H1 (cell line): Measurements from ENCODE around the gene VAV2. TPM values are rescaled to one million over a fixed set of nuclear protein-coding genes. Genes with fewer than 3 reads are reported as not detected.

Experiments
- KDM1A ChIP-seq: fragments of 200-600, 300-600 bp; sonication (generic); IDR thresholded peaks from 2 replicates; pipeline ENCODE4 v1.7.1; 2016; ENCODE audit warnings: mild to moderate bottlenecking, low read length, borderline replicate concordance
- KDM4A ChIP-seq: IDR thresholded peaks from one replicate; pipeline ENCODE4 v1.7.1; 2012; ENCODE audit warnings: low read depth, mild to moderate bottlenecking, moderate library complexity, low read length, inconsistent platforms; ENCODE audit not compliant: severe bottlenecking
- POU5F1 ChIP-seq: IDR thresholded peaks from 2 replicates; pipeline ENCODE4 v1.6.1; 2011; ENCODE audit warnings: low read depth, mild to moderate bottlenecking, low read length, moderate library complexity
- RFX5 ChIP-seq: IDR thresholded peaks from 2 replicates; pipeline ENCODE4 v1.6.1; 2011; ENCODE audit warnings: low read depth, low read length, improper control_type of control experiment, borderline replicate concordance
- SRF ChIP-seq: IDR thresholded peaks from 2 replicates; pipeline ENCODE4 v1.6.1; 2011; ENCODE audit warnings: mild to moderate bottlenecking, low read depth, low read length, moderate library complexity
- TBP ChIP-seq: IDR thresholded peaks from 2 replicates; pipeline ENCODE4 v1.6.1; 2011; ENCODE audit warnings: low read depth, low read length, improper control_type of control experiment
- YY1 ChIP-seq: IDR thresholded peaks from 2 replicates; pipeline ENCODE4 v1.6.1; 2011; ENCODE audit warnings: low read depth, mild to moderate bottlenecking, low read length
- polyA plus RNA-seq, 7 experiments: library from polyadenylated mRNA; depleted of rRNA in 3 of 7; stranded (reverse) in 5 of 7; unstranded in 2 of 7; fragments of >200 nt in 5 of 7; fragments of 200-250 nt in 2 of 7; gene quantifications; 1 replicate in 5 of 7; 2 replicates in 1 of 7; 4 replicates in 1 of 7; pipeline versions ENCODE4 v1.2.1 to v1.2.3, GENCODE V29; 2011 to 2013; ENCODE audit warnings: missing spikeins in 2 of 7, mixed read lengths in 2 of 7
- total RNA-seq: library from RNA; stranded (reverse); fragmentation: NEBNext Ultra II Directional; extraction: Animal tissue kit (Norgen Biotek cat#: 25700); gene quantifications from 2 replicates; pipeline ENCODE4 v1.2.1, GENCODE V29; 2021
- TF ChIP-seq, protein P1 (sequence below): fragments of 300-600 bp; sonication (generic); IDR thresholded peaks from 2 replicates; pipeline ENCODE4 v1.7.1; 2012; ENCODE audit warnings: low read length, moderate library complexity, mild to moderate bottlenecking, inconsistent platforms; ENCODE audit not compliant: insufficient replicate concordance

Gene VAV2
- total and polyA plus RNA-seq, 2 of the 8 experiments (the other 6 are each of a cell fraction or from before 2014, with no cell fraction given) = 13.6 to 37.6 TPM

DNA sequence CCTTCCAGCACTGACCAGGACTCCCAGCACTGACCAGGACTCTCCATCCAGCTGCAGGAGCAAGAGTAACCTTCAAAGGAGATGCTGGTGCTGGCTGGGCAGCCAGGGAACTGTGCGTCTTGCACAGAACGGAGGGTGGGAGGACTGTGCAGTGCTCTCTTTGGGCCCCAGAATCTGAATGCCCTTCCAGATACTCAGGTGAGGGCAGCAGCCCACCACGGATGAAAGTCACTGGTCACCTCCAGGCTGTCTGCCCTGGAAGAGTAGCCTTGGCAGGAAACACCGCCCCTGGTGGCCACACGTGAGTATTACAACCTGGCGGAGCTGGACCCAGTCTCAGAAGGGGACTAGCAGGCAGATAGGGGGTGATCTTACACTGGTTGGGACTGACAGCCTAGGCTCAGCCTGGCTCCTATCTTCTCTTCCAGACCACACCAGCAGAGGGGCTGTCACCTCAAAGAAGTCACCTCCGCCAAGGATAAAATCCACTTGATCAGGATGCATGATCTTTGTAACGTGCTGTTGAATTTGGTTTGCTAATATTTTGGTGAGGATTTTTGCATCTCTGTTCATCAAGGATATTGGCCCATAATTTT is 249.2 kb downstream of the VAV2 start (continued):
- TF ChIP-seq, protein P1, sequence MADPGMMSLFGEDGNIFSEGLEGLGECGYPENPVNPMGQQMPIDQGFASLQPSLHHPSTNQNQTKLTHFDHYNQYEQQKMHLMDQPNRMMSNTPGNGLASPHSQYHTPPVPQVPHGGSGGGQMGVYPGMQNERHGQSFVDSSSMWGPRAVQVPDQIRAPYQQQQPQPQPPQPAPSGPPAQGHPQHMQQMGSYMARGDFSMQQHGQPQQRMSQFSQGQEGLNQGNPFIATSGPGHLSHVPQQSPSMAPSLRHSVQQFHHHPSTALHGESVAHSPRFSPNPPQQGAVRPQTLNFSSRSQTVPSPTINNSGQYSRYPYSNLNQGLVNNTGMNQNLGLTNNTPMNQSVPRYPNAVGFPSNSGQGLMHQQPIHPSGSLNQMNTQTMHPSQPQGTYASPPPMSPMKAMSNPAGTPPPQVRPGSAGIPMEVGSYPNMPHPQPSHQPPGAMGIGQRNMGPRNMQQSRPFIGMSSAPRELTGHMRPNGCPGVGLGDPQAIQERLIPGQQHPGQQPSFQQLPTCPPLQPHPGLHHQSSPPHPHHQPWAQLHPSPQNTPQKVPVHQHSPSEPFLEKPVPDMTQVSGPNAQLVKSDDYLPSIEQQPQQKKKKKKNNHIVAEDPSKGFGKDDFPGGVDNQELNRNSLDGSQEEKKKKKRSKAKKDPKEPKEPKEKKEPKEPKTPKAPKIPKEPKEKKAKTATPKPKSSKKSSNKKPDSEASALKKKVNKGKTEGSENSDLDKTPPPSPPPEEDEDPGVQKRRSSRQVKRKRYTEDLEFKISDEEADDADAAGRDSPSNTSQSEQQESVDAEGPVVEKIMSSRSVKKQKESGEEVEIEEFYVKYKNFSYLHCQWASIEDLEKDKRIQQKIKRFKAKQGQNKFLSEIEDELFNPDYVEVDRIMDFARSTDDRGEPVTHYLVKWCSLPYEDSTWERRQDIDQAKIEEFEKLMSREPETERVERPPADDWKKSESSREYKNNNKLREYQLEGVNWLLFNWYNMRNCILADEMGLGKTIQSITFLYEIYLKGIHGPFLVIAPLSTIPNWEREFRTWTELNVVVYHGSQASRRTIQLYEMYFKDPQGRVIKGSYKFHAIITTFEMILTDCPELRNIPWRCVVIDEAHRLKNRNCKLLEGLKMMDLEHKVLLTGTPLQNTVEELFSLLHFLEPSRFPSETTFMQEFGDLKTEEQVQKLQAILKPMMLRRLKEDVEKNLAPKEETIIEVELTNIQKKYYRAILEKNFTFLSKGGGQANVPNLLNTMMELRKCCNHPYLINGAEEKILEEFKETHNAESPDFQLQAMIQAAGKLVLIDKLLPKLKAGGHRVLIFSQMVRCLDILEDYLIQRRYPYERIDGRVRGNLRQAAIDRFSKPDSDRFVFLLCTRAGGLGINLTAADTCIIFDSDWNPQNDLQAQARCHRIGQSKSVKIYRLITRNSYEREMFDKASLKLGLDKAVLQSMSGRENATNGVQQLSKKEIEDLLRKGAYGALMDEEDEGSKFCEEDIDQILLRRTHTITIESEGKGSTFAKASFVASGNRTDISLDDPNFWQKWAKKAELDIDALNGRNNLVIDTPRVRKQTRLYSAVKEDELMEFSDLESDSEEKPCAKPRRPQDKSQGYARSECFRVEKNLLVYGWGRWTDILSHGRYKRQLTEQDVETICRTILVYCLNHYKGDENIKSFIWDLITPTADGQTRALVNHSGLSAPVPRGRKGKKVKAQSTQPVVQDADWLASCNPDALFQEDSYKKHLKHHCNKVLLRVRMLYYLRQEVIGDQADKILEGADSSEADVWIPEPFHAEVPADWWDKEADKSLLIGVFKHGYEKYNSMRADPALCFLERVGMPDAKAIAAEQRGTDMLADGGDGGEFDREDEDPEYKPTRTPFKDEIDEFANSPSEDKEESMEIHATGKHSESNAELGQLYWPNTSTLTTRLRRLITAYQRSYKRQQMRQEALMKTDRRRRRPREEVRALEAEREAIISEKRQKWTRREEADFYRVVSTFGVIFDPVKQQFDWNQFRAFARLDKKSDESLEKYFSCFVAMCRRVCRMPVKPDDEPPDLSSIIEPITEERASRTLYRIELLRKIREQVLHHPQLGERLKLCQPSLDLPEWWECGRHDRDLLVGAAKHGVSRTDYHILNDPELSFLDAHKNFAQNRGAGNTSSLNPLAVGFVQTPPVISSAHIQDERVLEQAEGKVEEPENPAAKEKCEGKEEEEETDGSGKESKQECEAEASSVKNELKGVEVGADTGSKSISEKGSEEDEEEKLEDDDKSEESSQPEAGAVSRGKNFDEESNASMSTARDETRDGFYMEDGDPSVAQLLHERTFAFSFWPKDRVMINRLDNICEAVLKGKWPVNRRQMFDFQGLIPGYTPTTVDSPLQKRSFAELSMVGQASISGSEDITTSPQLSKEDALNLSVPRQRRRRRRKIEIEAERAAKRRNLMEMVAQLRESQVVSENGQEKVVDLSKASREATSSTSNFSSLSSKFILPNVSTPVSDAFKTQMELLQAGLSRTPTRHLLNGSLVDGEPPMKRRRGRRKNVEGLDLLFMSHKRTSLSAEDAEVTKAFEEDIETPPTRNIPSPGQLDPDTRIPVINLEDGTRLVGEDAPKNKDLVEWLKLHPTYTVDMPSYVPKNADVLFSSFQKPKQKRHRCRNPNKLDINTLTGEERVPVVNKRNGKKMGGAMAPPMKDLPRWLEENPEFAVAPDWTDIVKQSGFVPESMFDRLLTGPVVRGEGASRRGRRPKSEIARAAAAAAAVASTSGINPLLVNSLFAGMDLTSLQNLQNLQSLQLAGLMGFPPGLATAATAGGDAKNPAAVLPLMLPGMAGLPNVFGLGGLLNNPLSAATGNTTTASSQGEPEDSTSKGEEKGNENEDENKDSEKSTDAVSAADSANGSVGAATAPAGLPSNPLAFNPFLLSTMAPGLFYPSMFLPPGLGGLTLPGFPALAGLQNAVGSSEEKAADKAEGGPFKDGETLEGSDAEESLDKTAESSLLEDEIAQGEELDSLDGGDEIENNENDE = no peak
- no peak for TF ChIP-seq KDM1A
- no peak for TF ChIP-seq KDM4A
- TF ChIP-seq POU5F1 = no peak
- peak; percentile 66; the same call in 1 of the 2 replicates for TF ChIP-seq TBP
- TF ChIP-seq YY1 = 0 out of 2 replicates have a peak, but pooled peaks have one; percentile 49
- TF ChIP-seq RFX5 = no peak
- TF ChIP-seq SRF = no peak
